HEK293 (cell line): ENCODE measurements around the gene DMAC2.

Experiments
- CTCF ChIA-PET: fragments of 350-600 bp; formaldehyde crosslinking; extraction: SDS; loops from one replicate; lab custom pipeline; 2021; ENCODE audit warnings: antibody characterized with exemption; lab: Yijun Ruan, JAX
- POLR2A ChIA-PET: fragments of 300-600 bp; formaldehyde crosslinking; extraction: SDS; loops from one replicate; lab custom pipeline; 2020; ENCODE audit warnings: antibody characterized with exemption, inconsistent platforms; lab: Yijun Ruan, JAX
- H3K27ac ChIP-seq: fragments of 200-500 bp; sonication (Bioruptor generic); 2 replicates; pipeline ENCODE4 v1.5.1; 2014; ENCODE audit warnings: low read depth, low read length, control low read depth, inconsistent platforms; ENCODE audit errors: extremely low read depth
- H3K36me3 ChIP-seq, 2 experiments: fragments of 200-500 bp in 1 of 2; sonication (Bioruptor generic) in 1 of 2; 1 replicate in 1 of 2; 2 replicates in 1 of 2; pipeline ENCODE4 v1.5.1; 2014 to 2017; ENCODE audit warnings: inconsistent platforms in 2 of 2, low read length in 2 of 2; ENCODE audit not compliant: control insufficient read depth in 2 of 2, insufficient read depth in 1 of 2
- H3K4me1 ChIP-seq: fragments of 200-500 bp; sonication (Bioruptor generic); 2 replicates; pipeline ENCODE4 v1.5.1; 2014; ENCODE audit warnings: mild to moderate bottlenecking, low read length, inconsistent platforms; ENCODE audit not compliant: control insufficient read depth, insufficient read depth
- H3K4me3 ChIP-seq: 2 replicates; pipeline ENCODE4 v1.5.1; 2011; ENCODE audit warnings: low read depth, mild to moderate bottlenecking, control low read depth, low read length, moderate library complexity
- H3K9me3 ChIP-seq: fragments of 200-500 bp; sonication (Bioruptor generic); 2 replicates; pipeline ENCODE4 v1.5.1; 2014; ENCODE audit warnings: low read depth, low read length, inconsistent platforms; ENCODE audit not compliant: control insufficient read depth, insufficient read depth
- GFI1B ChIP-seq: fragments of 450-650 bp; formaldehyde crosslinking; IDR thresholded peaks from 2 replicates; pipeline ENCODE4 v1.5.1; 2016; ENCODE audit warnings: missing biosample characterization, missing genetic modification characterization
- IKZF3 ChIP-seq: fragments of 450-650 bp; IDR thresholded peaks from 2 replicates; pipeline ENCODE4 v1.5.0; 2018; ENCODE audit warnings: missing biosample characterization, mild to moderate bottlenecking, missing genetic modification characterization, moderate library complexity
- MEIS1 ChIP-seq: sonication (generic); formaldehyde crosslinking; IDR thresholded peaks from 2 replicates; pipeline ENCODE4 v1.8.1; 2022; ENCODE audit warnings: missing genetic modification reagents, mild to moderate bottlenecking, borderline replicate concordance
- REPIN1 ChIP-seq: fragments of 450-650 bp; formaldehyde crosslinking; IDR thresholded peaks from 2 replicates; pipeline ENCODE4 v1.5.1; 2017; ENCODE audit warnings: missing biosample characterization, missing genetic modification characterization, low read depth
- ZBTB11 ChIP-seq: fragments of 450-650 bp; formaldehyde crosslinking; conservative IDR thresholded peaks from 2 replicates; pipeline ENCODE4 v1.5.1; 2016; ENCODE audit warnings: low read depth, missing biosample characterization, missing genetic modification characterization
- ZFP41 ChIP-seq: fragments of 450-650 bp; formaldehyde crosslinking; IDR thresholded peaks from 2 replicates; pipeline ENCODE4 v1.5.1; 2016; ENCODE audit warnings: missing biosample characterization, missing genetic modification characterization, borderline replicate concordance
- ZNF112 ChIP-seq: fragments of 450-650 bp; formaldehyde crosslinking; IDR thresholded peaks from 2 replicates; pipeline ENCODE4 v1.5.0; 2017; ENCODE audit warnings: missing biosample characterization, missing genetic modification characterization
- ZNF148 ChIP-seq: fragments of 450-650 bp; formaldehyde crosslinking; IDR thresholded peaks from 2 replicates; pipeline ENCODE4 v1.5.0; 2017; ENCODE audit warnings: missing biosample characterization, missing genetic modification characterization, borderline replicate concordance
- ZNF169 ChIP-seq: fragments of 450-650 bp; formaldehyde crosslinking; IDR thresholded peaks from 2 replicates; pipeline ENCODE4 v1.5.1; 2016; ENCODE audit warnings: missing biosample characterization, missing genetic modification characterization
- ZNF223 ChIP-seq: fragments of 450-650 bp; formaldehyde crosslinking; IDR thresholded peaks from 2 replicates; pipeline ENCODE4 v1.5.1; 2016; ENCODE audit warnings: missing biosample characterization, missing genetic modification characterization
- ZNF266 ChIP-seq: fragments of 450-650 bp; formaldehyde crosslinking; IDR thresholded peaks from 2 replicates; pipeline ENCODE4 v1.5.1; 2016; ENCODE audit warnings: missing biosample characterization, missing genetic modification characterization, low read depth
- ZNF335 ChIP-seq: fragments of 450-650 bp; formaldehyde crosslinking; conservative IDR thresholded peaks from 2 replicates; pipeline ENCODE4 v1.5.1; 2016; ENCODE audit warnings: missing biosample characterization, missing genetic modification characterization
- ZNF37A ChIP-seq: fragments of 450-650 bp; IDR thresholded peaks from 2 replicates; pipeline ENCODE4 v1.5.1; 2018; ENCODE audit warnings: missing biosample characterization, missing genetic modification characterization
- ZNF391 ChIP-seq: fragments of 450-650 bp; formaldehyde crosslinking; IDR thresholded peaks from 2 replicates; pipeline ENCODE4 v1.5.1; 2016; ENCODE audit warnings: low read depth, missing biosample characterization, missing genetic modification characterization, borderline replicate concordance
- ZNF48 ChIP-seq: fragments of 450-650 bp; formaldehyde crosslinking; IDR thresholded peaks from 2 replicates; pipeline ENCODE4 v1.5.1; 2016; ENCODE audit warnings: missing biosample characterization, missing genetic modification characterization
- ZNF529 ChIP-seq: fragments of 450-650 bp; formaldehyde crosslinking; IDR thresholded peaks from 2 replicates; pipeline ENCODE4 v1.5.1; 2017; ENCODE audit warnings: missing genetic modification characterization, missing biosample characterization; ENCODE audit not compliant: insufficient replicate concordance
- ZNF610 ChIP-seq: fragments of 450-650 bp; formaldehyde crosslinking; IDR thresholded peaks from 2 replicates; pipeline ENCODE4 v1.5.1; 2016; ENCODE audit warnings: missing biosample characterization, missing genetic modification characterization, borderline replicate concordance
- ZNF621 ChIP-seq: fragments of 450-650 bp; formaldehyde crosslinking; IDR thresholded peaks from 2 replicates; pipeline ENCODE4 v1.5.1; 2017; ENCODE audit warnings: missing biosample characterization, missing genetic modification characterization
- ZNF704 ChIP-seq: fragments of 450-650 bp; formaldehyde crosslinking; IDR thresholded peaks from 2 replicates; pipeline ENCODE4 v1.5.1; 2016; ENCODE audit warnings: missing biosample characterization, missing genetic modification characterization
- TF ChIP-seq, protein P1 (sequence below): fragments of 450-650 bp; formaldehyde crosslinking; IDR thresholded peaks from 2 replicates; pipeline ENCODE4 v1.5.1; 2016; ENCODE audit warnings: missing biosample characterization, missing genetic modification characterization
- TF ChIP-seq, protein P2 (sequence below): fragments of 450-650 bp; formaldehyde crosslinking; IDR thresholded peaks from 2 replicates; pipeline ENCODE4 v1.5.1; 2016; ENCODE audit warnings: missing biosample characterization, missing genetic modification characterization
- TF ChIP-seq, protein P3 (sequence below): fragments of 450-650 bp; formaldehyde crosslinking; IDR thresholded peaks from 2 replicates; pipeline ENCODE4 v1.5.1; 2016; ENCODE audit warnings: missing biosample characterization, missing genetic modification characterization
- TF ChIP-seq, protein P4 (sequence below): sonication (generic); formaldehyde crosslinking; IDR thresholded peaks from 2 replicates; pipeline ENCODE4 v1.8.1; 2022; ENCODE audit warnings: mild to moderate bottlenecking, moderate library complexity, missing genetic modification reagents

DMAC2 gene

GRCh38 chr19:41439441-41440222 lies at the start of gene DMAC2:
DMAC2 (minus strand) TSS chr19:41439912; CDS start chr19:41439899, 13 bp downstream.
- Histone ChIP-seq H3K27ac (peak within 1 kb of the TSS; percentile 70), H3K36me3 (peaks cover 8 to 13% of the 10 kb centered on the region in 2 experiments; a peak in 2 of 3 replicates), H3K4me3 (peak within 1 kb of the TSS; percentile 90), H3K9me3 (no peaks in the 10 kb centered on the region), H3K4me1 (peaks cover 4% of the 10 kb centered on the region; the same call in 1 of the 2 replicates)
- ChIA-PET CTCF (interaction anchor here (0.6 to 3.9 kb wide), 27 partner anchors 8 to 846 kb away, joined by 3 to 69 read pairs (median 4); no protein-coding TSS in a partner anchor), POLR2A (interaction anchor here (0.5 to 2.3 kb wide), 28 partner anchors 9 to 836 kb away, joined by 3 to 36 read pairs (median 5); partner anchors contain the start of genes ACTMAP, B3GNT8, B9D2 and HNRNPUL1)
- TF ChIP-seq ZNF621 (tag by site-specific recombination) (no peak), ZNF223 (tag by site-specific recombination) (no peak), IKZF3 (tag by site-specific recombination) (peak; percentile 93), ZNF48 (tag by site-specific recombination) (no peak), ZNF169 (tag by site-specific recombination) (no peak), ZNF335 (peak; percentile 95), REPIN1 (no peak), ZFP41 (tag by site-specific recombination) (no peak), ZNF704 (tag by site-specific recombination) (no peak), ZNF148 (tag by site-specific recombination) (no peak), MEIS1 (CRISPR knock-in tag) (no peak), ZBTB11 (tag by site-specific recombination) (peak; percentile 81), ZNF112 (tag by site-specific recombination) (no peak), ZNF529 (tag by site-specific recombination) (no peak), ZNF266 (tag by site-specific recombination) (no peak), GFI1B (tag by site-specific recombination) (no peak), ZNF610 (no peak), ZNF391 (no peak; the same call in 1 of the 2 replicates), ZNF37A (tag by site-specific recombination) (no peak)
- TF ChIP-seq, protein P1, sequence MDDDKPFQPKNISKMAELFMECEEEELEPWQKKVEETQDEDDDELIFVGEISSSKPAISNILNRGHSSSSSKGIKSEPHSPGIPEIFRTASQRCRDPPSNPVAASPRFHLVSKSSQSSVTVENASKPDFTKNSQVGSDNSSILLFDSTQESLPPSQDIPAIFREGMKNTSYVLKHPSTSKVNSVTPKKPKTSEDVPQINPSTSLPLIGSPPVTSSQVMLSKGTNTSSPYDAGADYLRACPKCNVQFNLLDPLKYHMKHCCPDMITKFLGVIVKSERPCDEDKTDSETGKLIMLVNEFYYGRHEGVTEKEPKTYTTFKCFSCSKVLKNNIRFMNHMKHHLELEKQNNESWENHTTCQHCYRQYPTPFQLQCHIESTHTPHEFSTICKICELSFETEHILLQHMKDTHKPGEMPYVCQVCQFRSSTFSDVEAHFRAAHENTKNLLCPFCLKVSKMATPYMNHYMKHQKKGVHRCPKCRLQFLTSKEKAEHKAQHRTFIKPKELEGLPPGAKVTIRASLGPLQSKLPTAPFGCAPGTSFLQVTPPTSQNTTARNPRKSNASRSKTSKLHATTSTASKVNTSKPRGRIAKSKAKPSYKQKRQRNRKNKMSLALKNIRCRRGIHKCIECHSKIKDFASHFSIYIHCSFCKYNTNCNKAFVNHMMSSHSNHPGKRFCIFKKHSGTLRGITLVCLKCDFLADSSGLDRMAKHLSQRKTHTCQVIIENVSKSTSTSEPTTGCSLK: no peak
- TF ChIP-seq, protein P2, sequence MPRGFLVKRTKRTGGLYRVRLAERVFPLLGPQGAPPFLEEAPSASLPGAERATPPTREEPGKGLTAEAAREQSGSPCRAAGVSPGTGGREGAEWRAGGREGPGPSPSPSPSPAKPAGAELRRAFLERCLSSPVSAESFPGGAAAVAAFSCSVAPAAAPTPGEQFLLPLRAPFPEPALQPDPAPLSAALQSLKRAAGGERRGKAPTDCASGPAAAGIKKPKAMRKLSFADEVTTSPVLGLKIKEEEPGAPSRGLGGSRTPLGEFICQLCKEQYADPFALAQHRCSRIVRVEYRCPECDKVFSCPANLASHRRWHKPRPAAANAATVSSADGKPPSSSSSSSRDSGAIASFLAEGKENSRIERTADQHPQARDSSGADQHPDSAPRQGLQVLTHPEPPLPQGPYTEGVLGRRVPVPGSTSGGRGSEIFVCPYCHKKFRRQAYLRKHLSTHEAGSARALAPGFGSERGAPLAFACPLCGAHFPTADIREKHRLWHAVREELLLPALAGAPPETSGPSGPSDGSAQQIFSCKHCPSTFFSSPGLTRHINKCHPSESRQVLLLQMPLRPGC (tag by site-specific recombination): no peak
- TF ChIP-seq, protein P3, sequence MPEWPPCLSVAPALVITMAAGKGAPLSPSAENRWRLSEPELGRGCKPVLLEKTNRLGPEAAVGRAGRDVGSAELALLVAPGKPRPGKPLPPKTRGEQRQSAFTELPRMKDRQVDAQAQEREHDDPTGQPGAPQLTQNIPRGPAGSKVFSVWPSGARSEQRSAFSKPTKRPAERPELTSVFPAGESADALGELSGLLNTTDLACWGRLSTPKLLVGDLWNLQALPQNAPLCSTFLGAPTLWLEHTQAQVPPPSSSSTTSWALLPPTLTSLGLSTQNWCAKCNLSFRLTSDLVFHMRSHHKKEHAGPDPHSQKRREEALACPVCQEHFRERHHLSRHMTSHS (tag by site-specific recombination): no peak
- TF ChIP-seq, protein P4, sequence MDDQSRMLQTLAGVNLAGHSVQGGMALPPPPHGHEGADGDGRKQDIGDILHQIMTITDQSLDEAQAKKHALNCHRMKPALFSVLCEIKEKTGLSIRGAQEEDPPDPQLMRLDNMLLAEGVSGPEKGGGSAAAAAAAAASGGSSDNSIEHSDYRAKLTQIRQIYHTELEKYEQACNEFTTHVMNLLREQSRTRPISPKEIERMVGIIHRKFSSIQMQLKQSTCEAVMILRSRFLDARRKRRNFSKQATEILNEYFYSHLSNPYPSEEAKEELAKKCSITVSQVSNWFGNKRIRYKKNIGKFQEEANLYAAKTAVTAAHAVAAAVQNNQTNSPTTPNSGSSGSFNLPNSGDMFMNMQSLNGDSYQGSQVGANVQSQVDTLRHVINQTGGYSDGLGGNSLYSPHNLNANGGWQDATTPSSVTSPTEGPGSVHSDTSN (CRISPR knock-in tag): no peak
